H1 (cell line): ENCODE results near the gene FKBP1B. TPM values are rescaled to one million over a fixed set of nuclear protein-coding genes. Genes with fewer than 3 reads are reported as not detected.

ENCODE experiments used
- BCL11A ChIP-seq, 2 experiments: IDR thresholded peaks; one replicate each; pipeline ENCODE4 v1.6.1; 2011; ENCODE audit warnings: low read depth in 2 of 2, low read length in 2 of 2, mild to moderate bottlenecking in 2 of 2
- CHD7 ChIP-seq: fragments of 300-600 bp; sonication (generic); IDR thresholded peaks from 2 replicates; pipeline ENCODE4 v1.7.1; 2012; ENCODE audit warnings: low read length, moderate library complexity, mild to moderate bottlenecking, inconsistent platforms; ENCODE audit not compliant: insufficient replicate concordance
- CREB1 ChIP-seq: IDR thresholded peaks from 2 replicates; pipeline ENCODE4 v1.6.1; 2012; ENCODE audit warnings: inconsistent platforms
- GABPA ChIP-seq: IDR thresholded peaks from 2 replicates; pipeline ENCODE4 v1.6.1; 2011; ENCODE audit warnings: mild to moderate bottlenecking, low read length, moderate library complexity, borderline replicate concordance; ENCODE audit not compliant: insufficient read depth
- KDM4A ChIP-seq: IDR thresholded peaks from one replicate; pipeline ENCODE4 v1.7.1; 2012; ENCODE audit warnings: low read depth, mild to moderate bottlenecking, moderate library complexity, low read length, inconsistent platforms; ENCODE audit not compliant: severe bottlenecking
- PHF8 ChIP-seq: fragments of 200-600 bp; sonication (generic); conservative IDR thresholded peaks from 2 replicates; pipeline ENCODE4 v1.7.1; 2012; ENCODE audit warnings: low read depth, mild to moderate bottlenecking, inconsistent platforms, low read length, moderate library complexity
- POLR2A ChIP-seq, 2 experiments: IDR thresholded peaks; 1 replicate in 1 of 2; 2 replicates in 1 of 2; pipeline ENCODE4 v1.6.1; 2011; ENCODE audit warnings: low read depth in 2 of 2, low read length in 2 of 2, mild to moderate bottlenecking in 2 of 2; ENCODE audit errors: control extremely low read depth in 1 of 2
- POLR2AphosphoS5 ChIP-seq: IDR thresholded peaks from 2 replicates; pipeline ENCODE4 v1.6.1; 2011; ENCODE audit warnings: low read depth, low read length
- SIRT6 ChIP-seq: IDR thresholded peaks from one replicate; pipeline ENCODE4 v1.7.1; 2012; ENCODE audit warnings: low read length, inconsistent platforms
- TAF1 ChIP-seq: IDR thresholded peaks from 2 replicates; pipeline ENCODE4 v1.6.1; 2011; ENCODE audit warnings: mild to moderate bottlenecking, low read depth, low read length
- TCF12 ChIP-seq: IDR thresholded peaks from 2 replicates; pipeline ENCODE4 v1.6.1; 2011; ENCODE audit warnings: low read depth, mild to moderate bottlenecking, low read length
- TEAD4 ChIP-seq: IDR thresholded peaks from 2 replicates; pipeline ENCODE4 v1.6.1; 2012; ENCODE audit warnings: low read depth, low read length, inconsistent platforms, mixed read lengths
- polyA plus RNA-seq, 7 experiments: library from polyadenylated mRNA; depleted of rRNA in 3 of 7; stranded (reverse) in 5 of 7; unstranded in 2 of 7; fragments of >200 nt in 5 of 7; fragments of 200-250 nt in 2 of 7; gene quantifications; 1 replicate in 5 of 7; 2 replicates in 1 of 7; 4 replicates in 1 of 7; pipeline versions ENCODE4 v1.2.1 to v1.2.3, GENCODE V29; 2011 to 2013; ENCODE audit warnings: missing spikeins in 2 of 7, mixed read lengths in 2 of 7
- total RNA-seq: library from RNA; stranded (reverse); fragmentation: NEBNext Ultra II Directional; extraction: Animal tissue kit (Norgen Biotek cat#: 25700); gene quantifications from 2 replicates; pipeline ENCODE4 v1.2.1, GENCODE V29; 2021

FKBP1B gene
- total and polyA plus RNA-seq, 2 of the 8 experiments (the other 6 are each of a cell fraction or from before 2014, with no cell fraction given) = 50.8 to 151 TPM

DNA sequence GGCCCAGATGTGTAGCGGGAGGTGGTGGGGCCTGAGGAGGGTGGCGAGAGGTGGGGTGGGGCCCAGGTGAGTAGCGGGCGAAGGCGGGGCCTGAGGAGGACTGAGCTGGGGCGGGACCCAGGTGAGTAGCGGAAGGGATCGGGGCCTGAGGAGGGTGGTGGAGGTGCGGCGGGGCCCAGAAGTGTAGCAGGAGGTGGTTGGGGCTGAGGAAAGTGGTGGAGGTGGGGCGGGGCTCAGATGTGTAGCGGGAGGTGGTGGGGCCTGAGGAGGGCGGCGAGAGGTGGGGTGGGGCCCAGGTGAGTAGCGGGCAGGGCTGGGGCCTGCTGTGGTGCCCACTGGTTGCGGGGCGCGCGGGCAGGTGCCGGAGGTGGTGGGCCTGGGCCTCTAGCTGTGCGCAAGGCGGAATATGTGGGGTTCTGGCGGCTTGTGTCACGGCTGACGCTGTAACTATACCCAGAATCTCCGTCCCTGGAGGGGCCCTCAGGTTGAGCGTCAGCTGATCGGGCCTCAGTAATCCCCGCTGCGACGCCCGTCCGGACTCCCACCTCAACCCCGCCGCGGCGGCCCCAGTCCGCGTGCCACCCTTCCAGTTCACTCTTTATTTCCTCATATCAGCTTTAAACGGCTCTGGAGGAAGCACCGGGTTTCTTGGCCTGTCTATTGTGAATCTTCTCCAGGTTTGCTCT, 27.5 kb downstream of the FKBP1B start (continued):
- TF ChIP-seq GABPA = no peak
- no peak for TF ChIP-seq KDM4A
- peak; percentile 52 for TF ChIP-seq PHF8
- TF ChIP-seq POLR2AphosphoS5 = peak; percentile 48
- peak; percentile 49 to 56 for TF ChIP-seq POLR2A (IDR thresholded peaks at IDR 0.05; ENCODE audit: control extremely low read depth in 1 of 2, low read depth in 2 of 2, low read length in 2 of 2)
- TF ChIP-seq SIRT6 = no peak
- TF ChIP-seq CHD7 = no peak
- TF ChIP-seq CREB1 = peak; percentile 43; the same call in 1 of the 2 replicates
- no peak for TF ChIP-seq BCL11A (IDR thresholded peaks at IDR 0.05; ENCODE audit: low read depth in 2 of 2, low read length in 2 of 2)
- TF ChIP-seq TEAD4 = no peak; the same call in 1 of the 2 replicates
- no peak for TF ChIP-seq TCF12
- TF ChIP-seq TAF1 = 0 out of 2 replicates have a peak, but pooled peaks have one; percentile 38
